ENCODE results near the gene AZU1.
A peak's percentile ranks its signal among the peaks of the same experiment; 100 is the strongest.

Gene AZU1

DNA sequence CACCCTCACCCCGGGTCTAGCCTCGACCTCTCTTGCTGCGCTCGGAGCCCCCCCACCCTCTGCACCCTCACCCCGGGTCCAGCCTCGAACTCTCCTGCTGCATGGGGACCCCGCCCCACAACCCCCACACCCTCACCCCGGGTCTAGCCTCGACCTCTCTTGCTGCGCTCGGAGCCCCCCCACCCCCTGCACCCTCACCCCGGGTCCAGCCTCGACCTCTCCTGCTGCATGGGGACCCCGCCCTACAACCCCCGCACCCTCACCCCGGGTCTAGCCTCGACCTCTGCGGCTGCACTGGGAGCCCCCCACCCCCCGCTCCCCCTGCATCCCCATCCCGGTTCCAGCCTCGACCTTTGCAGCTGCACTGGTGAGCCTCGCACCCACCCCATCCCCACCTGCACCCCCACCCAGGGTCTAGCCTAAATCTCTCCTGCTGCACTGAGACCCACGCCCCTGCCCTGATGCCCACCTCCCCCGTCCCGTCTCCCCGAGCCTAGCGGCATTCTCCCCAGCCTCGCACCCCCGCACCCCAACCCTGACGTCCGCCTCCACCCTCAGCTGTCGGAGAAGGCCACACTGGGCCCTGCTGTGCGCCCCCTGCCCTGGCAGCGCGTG lies 33.6 kb downstream of the AZU1 start:
- Histone ChIP-seq H3F3A (ENCODE audit: insufficient read depth) (no peaks in the 10 kb centered on the region), H3K79me2 (ENCODE audit: insufficient read depth, low read length) (no peaks in the 10 kb centered on the region), H3K9me2 (replicated peaks; ENCODE audit: insufficient read depth, low read length) (no peaks in the 10 kb centered on the region), H3K36me3 (ENCODE audit: low read length) (no peaks in the 10 kb centered on the region), H3K9me3 (ENCODE audit: insufficient read depth, low read length) (no peaks in the 10 kb centered on the region), H4K20me1 (ENCODE audit: low read depth, low read length) (no peaks in the 10 kb centered on the region), H3K27ac (ENCODE audit: low read depth, low read length) (no peak overlapping the region), H3K9ac (ENCODE audit: low read length) (no peak overlapping the region), H2AFZ (ENCODE audit: low read depth, low read length, severe bottlenecking) (no peak overlapping the region), H3K4me3 (ENCODE audit: insufficient read depth, low read length, poor library complexity, severe bottlenecking) (no peak overlapping the region), H3K4me2 (ENCODE audit: low read depth, low read length, poor library complexity, severe bottlenecking) (no peak overlapping the region), H3K27me3 (ENCODE audit: low read length) (no peaks in the 10 kb centered on the region)
- TF ChIP-seq, protein P1, sequence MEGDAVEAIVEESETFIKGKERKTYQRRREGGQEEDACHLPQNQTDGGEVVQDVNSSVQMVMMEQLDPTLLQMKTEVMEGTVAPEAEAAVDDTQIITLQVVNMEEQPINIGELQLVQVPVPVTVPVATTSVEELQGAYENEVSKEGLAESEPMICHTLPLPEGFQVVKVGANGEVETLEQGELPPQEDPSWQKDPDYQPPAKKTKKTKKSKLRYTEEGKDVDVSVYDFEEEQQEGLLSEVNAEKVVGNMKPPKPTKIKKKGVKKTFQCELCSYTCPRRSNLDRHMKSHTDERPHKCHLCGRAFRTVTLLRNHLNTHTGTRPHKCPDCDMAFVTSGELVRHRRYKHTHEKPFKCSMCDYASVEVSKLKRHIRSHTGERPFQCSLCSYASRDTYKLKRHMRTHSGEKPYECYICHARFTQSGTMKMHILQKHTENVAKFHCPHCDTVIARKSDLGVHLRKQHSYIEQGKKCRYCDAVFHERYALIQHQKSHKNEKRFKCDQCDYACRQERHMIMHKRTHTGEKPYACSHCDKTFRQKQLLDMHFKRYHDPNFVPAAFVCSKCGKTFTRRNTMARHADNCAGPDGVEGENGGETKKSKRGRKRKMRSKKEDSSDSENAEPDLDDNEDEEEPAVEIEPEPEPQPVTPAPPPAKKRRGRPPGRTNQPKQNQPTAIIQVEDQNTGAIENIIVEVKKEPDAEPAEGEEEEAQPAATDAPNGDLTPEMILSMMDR (IDR thresholded peaks at IDR 0.05; ENCODE audit: insufficient read depth, low read length, poor library complexity, severe bottlenecking), result no peak
- no peak for TF ChIP-seq EZH2phosphoT487 (conservative IDR thresholded peaks at IDR 0.05; ENCODE audit: low read length)

DNA sequence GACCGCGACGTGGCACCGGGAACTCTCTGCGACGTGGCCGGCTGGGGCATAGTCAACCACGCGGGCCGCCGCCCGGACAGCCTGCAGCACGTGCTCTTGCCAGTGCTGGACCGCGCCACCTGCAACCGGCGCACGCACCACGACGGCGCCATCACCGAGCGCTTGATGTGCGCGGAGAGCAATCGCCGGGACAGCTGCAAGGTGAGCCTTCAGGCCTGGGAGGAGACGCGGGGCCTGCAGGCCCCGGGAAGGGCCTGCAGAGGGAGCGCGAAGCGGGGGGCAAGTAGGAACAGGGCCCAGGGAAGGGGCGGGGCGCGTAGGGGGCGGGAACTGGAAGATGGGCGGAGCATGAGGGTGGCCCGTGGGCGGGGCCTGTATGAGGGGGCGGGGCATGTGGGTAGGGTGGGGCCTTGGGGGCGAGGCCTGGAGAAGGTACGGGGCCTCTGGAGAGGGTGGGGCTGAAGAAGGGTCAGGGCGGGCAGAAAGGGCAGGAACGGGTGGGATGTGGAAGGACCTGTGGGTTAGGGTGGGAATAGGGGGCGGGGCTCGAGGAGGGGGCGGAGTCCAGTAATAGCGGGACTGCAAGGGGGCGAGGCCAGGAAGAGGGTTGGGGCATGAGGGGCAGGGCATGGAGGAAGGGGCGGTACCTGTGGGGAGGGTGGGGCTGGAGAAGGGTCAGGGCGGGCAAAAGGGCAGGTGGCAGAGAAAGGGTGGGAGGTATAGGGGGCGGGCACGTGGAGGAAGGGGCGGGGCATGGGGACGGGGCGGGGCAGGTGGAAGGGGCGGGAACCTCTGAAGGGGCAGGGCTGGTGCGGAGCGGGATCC lies 34.3 kb downstream of the AZU1 start:
- Histone ChIP-seq H3K79me2 (ENCODE audit: insufficient read depth, low read length) (no peaks in the 10 kb centered on the region), H3K9ac (ENCODE audit: low read length) (no peak overlapping the region), H3K9me2 (replicated peaks; ENCODE audit: insufficient read depth, low read length) (no peaks in the 10 kb centered on the region), H3K36me3 (ENCODE audit: low read length) (no peaks in the 10 kb centered on the region), H3F3A (ENCODE audit: insufficient read depth) (no peaks in the 10 kb centered on the region), H3K4me3 (ENCODE audit: insufficient read depth, low read length, poor library complexity, severe bottlenecking) (no peak overlapping the region), H3K9me3 (ENCODE audit: insufficient read depth, low read length) (no peaks in the 10 kb centered on the region), H3K4me2 (ENCODE audit: low read depth, low read length, poor library complexity, severe bottlenecking) (peak overlapping the region; percentile 9), H4K20me1 (ENCODE audit: low read depth, low read length) (no peaks in the 10 kb centered on the region), H2AFZ (ENCODE audit: low read depth, low read length, severe bottlenecking) (no peak overlapping the region), H3K27ac (ENCODE audit: low read depth, low read length) (no peak overlapping the region), H3K27me3 (ENCODE audit: low read length) (no peaks in the 10 kb centered on the region)
- TF ChIP-seq EZH2phosphoT487 (conservative IDR thresholded peaks at IDR 0.05; ENCODE audit: low read length), result no peak
- TF ChIP-seq, protein P1 (IDR thresholded peaks at IDR 0.05; ENCODE audit: insufficient read depth, low read length, poor library complexity, severe bottlenecking), result no peak

DNA sequence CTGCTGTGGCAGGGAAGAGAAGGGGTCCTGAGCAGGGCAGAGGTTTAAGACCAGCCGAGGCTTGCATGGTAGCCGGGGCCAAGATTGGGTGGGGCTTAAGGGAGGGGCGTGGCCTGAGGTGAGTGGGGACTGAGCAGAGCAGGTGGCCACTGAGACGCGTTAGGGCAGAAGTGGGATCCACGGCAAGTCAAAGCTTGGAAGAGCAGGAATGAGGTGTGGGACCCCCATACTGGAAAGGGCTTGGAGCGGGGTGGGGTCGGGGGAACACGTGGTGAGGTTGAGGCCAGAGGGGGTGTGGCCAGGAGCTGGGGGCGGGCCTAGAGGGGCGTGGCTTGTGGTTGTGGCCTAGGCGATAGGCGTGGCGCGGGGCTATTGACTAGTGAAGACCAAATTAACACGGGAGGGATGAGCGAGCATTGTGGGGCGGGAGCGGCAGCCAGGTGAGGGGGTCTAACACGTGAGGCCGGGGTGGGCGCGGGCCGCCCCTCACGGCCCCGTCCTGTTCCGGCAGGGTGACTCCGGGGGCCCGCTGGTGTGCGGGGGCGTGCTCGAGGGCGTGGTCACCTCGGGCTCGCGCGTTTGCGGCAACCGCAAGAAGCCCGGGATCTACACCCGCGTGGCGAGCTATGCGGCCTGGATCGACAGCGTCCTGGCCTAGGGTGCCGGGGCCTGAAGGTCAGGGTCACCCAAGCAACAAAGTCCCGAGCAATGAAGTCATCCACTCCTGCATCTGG lies 35.1 kb downstream of the AZU1 start:
- Histone ChIP-seq H3K4me3 (ENCODE audit: insufficient read depth, low read length, poor library complexity, severe bottlenecking) (no peak overlapping the region), H3K9me3 (ENCODE audit: insufficient read depth, low read length) (no peaks in the 10 kb centered on the region), H3F3A (ENCODE audit: insufficient read depth) (no peaks in the 10 kb centered on the region), H3K9me2 (replicated peaks; ENCODE audit: insufficient read depth, low read length) (no peaks in the 10 kb centered on the region), H3K4me2 (ENCODE audit: low read depth, low read length, poor library complexity, severe bottlenecking) (peak overlapping the region; percentile 9), H3K79me2 (ENCODE audit: insufficient read depth, low read length) (no peaks in the 10 kb centered on the region), H4K20me1 (ENCODE audit: low read depth, low read length) (no peaks in the 10 kb centered on the region), H3K27me3 (ENCODE audit: low read length) (no peaks in the 10 kb centered on the region), H3K9ac (ENCODE audit: low read length) (no peak overlapping the region), H3K27ac (ENCODE audit: low read depth, low read length) (no peak overlapping the region), H3K36me3 (ENCODE audit: low read length) (no peaks in the 10 kb centered on the region), H2AFZ (ENCODE audit: low read depth, low read length, severe bottlenecking) (no peak overlapping the region)
- TF ChIP-seq, protein P1 (IDR thresholded peaks at IDR 0.05; ENCODE audit: insufficient read depth, low read length, poor library complexity, severe bottlenecking), result no peak
